ENCODE results near the gene TBXAS1.
"Not testable (repeated sequence)": the region's sequence is repeated elsewhere in the genome, so short reads cannot be mapped to it uniquely, and the experiment has no call there.

TBXAS1 gene

DNA sequence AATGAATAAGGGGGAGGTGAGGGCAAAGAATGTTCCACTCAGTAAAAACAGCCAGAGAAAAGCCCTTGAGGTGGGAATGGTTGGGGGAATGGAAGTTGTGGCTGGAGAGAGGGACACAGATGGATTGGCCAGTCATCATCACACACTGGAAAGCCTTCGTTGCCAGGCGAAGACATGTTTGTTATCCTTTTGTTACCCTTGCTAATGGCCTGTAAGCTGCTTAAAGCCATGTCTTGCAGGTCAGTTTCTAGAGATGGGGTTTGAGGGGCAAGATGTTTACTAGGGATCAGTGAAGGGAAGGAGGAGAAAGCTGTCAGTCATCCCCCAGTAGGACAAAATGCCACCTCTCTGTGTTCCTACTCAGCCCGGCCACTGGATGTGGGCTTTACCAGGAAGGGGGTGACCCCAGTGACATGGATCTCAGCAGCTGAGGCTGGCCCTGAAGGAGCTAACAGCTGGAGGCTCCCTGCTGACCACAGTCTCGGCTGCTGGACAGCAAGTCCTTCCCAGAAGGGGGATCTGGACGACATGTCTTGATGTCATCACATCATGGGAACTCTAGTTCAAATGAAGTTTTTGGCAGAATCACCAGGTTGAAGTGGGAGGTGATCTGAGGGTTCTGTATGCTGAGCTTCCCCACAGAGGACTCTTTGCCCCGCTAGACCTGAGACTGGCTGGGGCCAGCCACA is 66.2 kb downstream of the TBXAS1 start:
- no peak for DNase-seq

DNA sequence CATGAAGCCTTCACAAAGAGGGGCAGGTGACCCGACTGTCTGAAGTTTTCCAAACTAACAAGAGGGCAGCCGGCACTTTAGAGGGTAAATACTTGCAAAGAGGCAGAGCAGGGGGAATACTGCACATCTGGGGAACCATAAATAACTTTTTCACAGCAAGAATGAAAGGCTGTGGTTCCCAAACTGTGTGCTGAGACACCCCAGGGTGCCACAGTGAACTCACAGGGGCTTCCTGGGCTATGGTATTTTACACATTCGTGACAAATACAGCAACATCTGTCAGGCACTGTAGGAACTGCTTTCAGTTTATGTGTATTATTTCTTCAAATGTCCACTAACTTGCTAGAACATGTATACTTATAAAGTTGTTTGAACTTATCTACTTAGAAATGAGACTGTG is 67.2 kb downstream of the TBXAS1 start:
- no peak for DNase-seq

- no peak for DNase-seq
Measured at GRCh38 chr7:139896831-139897230, 67.8 kb downstream of the TBXAS1 start.

- DNase-seq, result no peak
Measured at GRCh38 chr7:139897422-139898090, 68.5 kb downstream of the TBXAS1 start.

DNA sequence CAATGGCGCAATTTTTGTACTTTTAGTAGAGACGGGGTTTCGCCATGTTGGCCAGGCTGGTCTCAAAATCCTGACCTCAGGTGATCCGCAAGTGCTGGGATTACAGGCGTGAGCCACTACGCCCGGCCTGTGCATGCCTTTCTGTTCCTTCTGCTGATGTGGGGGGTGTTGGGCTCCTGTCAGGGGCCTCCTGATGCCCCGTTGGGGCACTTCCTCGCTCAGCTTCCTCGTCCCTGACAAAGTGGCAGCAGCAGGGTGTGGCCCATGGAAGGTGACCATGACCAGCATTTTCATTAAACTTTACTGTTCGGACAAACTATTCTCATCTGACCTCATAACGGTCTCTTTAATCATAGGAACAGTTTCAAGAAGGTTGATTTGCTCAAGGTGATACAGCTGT is 69.4 kb downstream of the TBXAS1 start:
- DNase-seq, result no peak

DNA sequence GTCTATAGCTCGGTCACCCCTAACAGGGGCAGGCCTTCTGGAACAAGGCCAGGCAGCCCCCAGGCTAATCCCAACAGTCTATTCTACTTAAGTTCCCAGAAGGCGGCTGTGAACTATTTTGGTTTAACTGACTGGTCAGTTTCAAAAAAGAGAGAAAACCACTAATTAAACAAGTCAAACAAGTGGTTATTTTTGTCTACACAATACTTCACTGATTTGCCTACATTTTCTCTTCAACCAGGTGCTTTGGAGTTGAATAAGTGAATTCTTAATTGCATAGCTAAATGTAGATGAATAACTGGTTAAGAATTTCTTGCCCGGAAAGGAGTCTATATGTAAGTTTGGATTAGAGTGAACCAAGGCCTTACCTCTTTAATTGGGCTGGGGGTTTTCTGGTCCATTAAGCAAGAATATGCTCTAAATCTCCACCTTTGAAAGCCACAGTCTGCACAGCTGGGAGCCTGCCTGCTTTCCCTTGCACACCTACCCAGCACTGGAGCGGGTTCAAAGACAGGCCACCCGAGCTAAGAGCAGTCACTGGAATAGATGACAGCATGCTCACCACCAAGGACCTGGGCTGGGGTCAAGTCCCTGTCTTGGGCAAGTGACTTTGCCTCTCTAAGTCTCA is 70.4 kb downstream of the TBXAS1 start:
- DNase-seq, result no peak

DNA sequence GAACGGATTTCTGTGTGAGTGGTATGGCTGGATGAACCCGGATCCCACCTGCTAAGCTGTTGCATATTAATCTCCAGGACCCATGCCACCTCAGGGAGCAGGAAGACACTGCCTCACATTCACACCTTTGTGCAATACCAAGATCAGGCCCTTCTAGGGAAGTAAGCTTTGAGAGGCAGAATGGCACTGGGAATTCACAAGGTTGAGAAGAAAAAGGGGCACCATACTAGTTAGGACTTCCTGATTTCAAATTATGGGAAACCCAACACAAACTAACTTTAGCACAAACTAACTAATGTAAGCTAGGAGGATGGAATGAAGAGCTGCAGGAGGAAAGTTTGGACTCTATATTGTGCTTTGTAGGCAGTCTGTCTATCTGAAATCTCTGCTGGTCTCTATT is 71.3 kb downstream of the TBXAS1 start:
- no peak for DNase-seq

- DNase-seq, result no peak
Measured at GRCh38 chr7:139901056-139901795, 72.2 kb downstream of the TBXAS1 start.

- DNase-seq, result no peak
Measured at GRCh38 chr7:139901901-139902300, 72.8 kb downstream of the TBXAS1 start.

GRCh38 chr7:139902436-139903102 is 73.5 kb downstream of the TBXAS1 start:
- DNase-seq, result no peak

- DNase-seq, result not testable (repeated sequence)
Measured at GRCh38 chr7:139903103-139903477, 74.0 kb downstream of the TBXAS1 start.

DNA sequence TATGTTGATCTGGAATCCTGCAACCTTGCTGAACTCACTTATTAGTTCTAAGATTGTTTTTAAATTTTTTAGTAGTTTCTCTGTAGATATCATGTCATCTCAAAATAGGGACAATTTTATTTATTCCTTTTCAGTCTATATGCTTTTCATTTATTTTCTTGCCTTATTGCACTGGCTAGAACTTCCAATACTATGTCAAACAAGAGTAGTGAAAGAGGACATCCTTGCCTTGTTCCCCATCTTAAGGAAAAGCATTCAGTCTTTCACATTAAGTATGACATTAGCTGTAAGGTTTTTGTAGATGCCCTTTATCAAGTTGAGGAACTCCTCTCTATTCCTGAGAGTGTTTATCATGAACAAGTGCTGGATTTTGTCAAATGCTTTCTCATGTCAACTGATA is 77.8 kb downstream of the TBXAS1 start:
- DNase-seq, result no peak

GRCh38 chr7:139908792-139909191 is 79.7 kb downstream of the TBXAS1 start:
- DNase-seq, result no peak

DNA sequence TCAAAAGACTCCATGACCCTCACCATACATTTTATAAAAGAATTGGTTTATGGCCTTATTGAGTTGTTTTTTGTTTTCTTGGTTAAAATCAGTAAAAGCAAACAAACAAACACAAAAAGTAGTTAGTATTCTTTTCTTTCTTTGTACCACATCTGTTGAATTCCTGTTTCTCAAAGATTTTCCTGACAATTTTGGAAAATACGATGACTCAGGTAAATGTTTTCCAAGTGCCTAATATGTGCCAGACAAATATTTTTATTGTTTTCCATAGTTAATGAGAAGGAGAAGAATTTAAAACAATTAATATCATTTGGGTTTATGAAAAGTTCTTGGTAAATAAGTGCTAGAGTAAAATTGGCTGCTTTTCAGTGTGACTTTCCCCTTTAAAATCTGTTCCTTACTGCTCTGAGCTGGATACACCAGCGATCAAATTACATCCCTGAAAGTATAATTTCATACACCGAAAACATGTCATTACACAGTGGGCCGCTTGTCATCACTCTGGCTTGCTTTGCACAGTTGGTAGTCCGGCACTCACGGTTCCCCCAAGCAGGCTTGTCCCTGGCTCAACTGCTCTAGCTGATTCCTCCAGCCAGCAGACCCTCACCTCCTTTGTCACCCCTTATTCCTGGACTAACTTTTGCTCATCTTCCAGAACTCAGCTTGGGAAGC is 80.5 kb downstream of the TBXAS1 start:
- no peak for DNase-seq

DNA sequence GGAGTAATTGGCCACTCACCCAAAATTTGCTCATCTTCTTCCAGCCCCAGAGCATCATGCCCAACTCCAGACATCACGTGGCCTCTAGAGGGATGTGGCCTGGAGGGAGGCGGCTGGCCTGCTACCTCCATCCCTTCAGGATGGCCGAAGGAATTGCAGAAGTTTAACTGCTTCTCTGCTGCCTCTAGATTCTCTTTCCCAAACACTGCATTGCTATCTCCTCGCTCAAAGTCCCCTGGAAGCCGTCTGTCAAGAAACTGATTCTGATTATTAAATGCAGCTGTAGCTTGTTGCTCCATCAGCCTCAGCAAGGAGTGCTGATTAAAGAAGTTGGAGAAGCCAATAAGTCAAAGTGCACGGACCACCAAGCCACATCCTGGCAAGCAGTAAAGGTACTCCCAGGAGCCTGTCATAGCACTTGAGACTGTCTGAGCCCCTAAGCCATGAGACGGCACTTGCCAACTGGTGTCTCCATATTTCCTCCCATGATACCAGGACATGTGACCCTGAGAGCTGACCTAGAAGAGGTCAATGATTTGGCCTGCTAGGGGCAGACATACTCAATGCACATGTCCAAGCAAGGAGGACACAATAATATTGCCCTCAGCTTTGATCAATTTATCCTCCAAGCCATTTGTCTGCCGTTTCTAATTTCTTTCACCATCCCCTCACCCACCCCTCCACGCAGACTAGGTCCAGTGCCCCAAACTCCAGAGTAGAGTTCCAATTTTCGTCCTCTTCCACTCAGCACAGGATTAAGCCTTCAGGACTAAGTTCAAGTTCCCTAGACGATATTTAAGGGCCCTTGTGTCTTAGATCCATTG is 84.2 kb downstream of the TBXAS1 start:
- DNase-seq, result no peak

DNA sequence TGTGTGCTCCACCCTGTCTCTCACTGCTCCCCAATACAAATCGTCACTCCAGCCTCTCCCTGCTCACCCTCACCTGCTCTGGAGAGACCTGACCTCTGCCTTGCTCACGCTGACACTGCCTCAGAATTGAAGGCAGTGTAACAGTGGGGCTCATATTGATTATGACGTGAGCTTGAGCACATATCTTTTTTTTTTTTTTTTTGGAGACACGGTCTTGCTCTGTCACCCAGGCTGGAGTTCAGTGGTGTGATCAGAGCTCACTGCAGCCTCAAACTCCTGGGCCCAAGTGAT is 84.7 kb downstream of the TBXAS1 start:
- no peak for DNase-seq

DNA sequence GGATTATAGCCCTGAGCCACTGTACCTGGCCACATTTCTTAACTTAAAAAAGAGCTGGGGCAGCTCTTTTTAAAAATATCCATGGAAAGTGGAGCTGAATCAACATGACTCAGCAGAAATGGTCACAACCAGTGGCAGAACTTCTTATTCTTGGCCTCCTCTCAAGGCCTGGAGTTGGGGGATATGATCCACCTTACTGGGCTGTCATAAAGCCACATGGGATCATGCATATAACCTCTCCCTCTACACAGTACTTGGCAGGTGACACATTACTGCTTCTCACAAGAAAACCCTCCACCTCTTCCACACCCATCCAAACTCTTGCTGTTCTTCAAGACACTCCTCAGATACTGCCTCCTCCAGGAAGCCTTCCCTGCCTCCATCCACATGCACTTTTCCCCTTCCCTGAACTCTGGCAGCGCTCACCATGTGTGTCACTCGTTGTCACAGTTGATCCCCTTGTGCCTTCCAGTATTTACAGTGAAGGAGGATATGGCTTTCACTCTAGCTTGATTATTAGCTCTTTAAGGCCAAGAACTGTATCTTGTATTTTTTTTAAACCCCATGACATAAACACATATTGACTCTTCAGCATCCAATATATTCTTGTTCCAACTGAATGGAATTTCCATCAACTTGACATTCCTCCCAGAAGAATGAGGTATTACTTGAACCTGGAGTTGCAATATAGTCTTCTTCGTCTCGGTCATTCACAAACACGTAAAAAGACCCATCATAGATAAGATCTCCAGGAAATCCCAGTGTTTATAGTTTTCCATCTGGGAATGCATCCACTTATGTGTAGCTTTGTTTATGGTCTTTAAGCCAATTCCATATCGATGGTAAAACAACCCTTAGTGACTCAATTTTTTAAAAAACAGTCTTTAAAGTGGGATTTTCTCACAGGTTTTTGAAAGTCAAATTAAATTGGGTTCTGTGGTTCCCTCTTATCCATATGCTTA is 85.5 kb downstream of the TBXAS1 start:
- DNase-seq, result no peak

- no peak for DNase-seq
Measured at GRCh38 chr7:139915268-139915863, 86.3 kb downstream of the TBXAS1 start.

DNA sequence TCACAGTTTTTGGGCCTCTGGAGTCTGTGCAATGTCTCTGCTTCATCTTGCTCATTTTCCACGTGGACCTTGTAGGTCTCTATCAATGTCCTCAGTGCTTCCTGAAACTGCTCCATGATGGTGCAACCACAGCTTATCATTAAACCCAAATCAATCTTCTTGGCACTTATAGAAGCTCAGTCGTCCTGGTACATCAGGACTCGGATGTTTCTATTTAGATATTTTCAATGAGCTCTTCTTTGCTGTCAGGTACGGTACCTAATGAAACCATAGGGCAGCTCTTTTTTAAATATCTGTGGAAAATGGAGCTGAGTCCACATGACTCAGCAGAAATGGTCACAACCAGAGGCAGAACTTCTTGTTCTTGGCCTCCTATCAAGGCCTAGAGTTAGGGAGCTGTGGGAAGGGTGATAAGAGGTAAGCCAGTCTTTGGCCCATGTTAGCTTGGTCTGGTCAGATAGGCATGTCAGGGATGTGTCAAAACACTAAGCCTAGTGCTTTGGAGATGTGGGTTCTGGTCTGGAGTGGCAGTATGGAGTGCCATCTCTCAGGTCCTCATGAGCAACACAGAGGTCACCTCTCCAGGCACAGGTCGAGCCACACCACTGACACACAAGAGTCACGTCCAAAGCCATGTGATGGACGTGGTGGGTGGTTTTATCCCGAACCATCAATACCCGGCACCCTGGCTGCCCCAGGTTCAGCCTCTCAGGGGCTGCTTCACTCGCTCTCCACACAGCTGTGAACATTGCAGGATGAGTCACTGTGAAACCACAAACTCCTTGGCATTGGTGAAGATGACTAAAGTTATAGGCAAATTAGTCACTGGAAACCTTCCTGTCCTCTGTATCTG is 87.0 kb downstream of the TBXAS1 start:
- DNase-seq, result no peak
